ENCODE results near the gene ZC3H12D. TPM values are rescaled to one million over a fixed set of nuclear protein-coding genes. Genes with fewer than 3 reads are reported as not detected.

Gene ZC3H12D
- total RNA-seq, 4 donors from 2014 or later: 0.63 to 5.8 (median 0.87) TPM

DNA sequence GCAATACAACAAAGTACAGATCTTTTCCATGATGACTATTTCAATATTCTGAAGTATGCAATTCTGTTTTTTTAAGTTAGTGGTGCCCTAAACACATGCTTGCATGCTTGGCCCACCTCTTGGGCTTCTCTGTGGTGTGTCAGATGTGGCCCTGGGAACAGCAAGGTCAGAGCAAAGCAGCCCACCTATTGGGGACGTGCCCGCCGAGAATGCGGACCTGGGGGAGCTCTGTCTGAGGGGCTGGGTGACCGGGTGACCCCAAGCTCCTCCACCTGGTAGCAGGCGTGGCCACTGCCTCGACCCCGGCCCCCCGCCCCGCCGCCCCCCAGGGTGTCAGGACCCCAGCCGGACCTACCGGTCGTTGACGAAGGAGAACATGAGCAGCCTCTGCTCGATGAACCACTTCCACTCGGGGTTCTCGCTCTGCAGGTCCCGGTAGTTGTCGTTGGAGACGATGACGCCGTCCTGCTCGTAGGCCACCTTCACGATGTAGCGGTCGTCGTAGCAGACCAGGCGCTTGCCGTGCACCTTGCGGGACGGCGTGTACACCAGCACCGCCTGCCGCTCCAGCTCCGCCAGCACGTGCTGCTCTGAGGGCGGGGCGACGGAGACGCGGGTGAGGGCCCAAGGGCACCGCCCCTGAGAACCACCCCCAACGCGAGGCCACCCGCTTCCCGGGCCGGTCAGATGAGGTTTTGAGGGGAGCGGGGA, 28.3 kb downstream of the ZC3H12D start:
- H3K4me3 ChIP-seq: no peak overlapping the region
- H3K27me3 ChIP-seq: peaks cover 0 to 2% (median 0%) of the 10 kb centered on the region in 4 donors
- H3K27ac ChIP-seq (replicated peaks in 1 of 4): peak overlapping the region in 2 of 4 donors; percentile 2 to 41
- no peaks in the 10 kb centered on the region for H3K9me3 ChIP-seq
- TF ChIP-seq EP300 (IDR thresholded peaks at IDR 0.05) (no peak), POLR2A (IDR thresholded peaks at IDR 0.05; ENCODE audit: low read depth) (no peak), POLR2AphosphoS5 (IDR thresholded peaks at IDR 0.05) (no peak)
- TF ChIP-seq, protein P1, sequence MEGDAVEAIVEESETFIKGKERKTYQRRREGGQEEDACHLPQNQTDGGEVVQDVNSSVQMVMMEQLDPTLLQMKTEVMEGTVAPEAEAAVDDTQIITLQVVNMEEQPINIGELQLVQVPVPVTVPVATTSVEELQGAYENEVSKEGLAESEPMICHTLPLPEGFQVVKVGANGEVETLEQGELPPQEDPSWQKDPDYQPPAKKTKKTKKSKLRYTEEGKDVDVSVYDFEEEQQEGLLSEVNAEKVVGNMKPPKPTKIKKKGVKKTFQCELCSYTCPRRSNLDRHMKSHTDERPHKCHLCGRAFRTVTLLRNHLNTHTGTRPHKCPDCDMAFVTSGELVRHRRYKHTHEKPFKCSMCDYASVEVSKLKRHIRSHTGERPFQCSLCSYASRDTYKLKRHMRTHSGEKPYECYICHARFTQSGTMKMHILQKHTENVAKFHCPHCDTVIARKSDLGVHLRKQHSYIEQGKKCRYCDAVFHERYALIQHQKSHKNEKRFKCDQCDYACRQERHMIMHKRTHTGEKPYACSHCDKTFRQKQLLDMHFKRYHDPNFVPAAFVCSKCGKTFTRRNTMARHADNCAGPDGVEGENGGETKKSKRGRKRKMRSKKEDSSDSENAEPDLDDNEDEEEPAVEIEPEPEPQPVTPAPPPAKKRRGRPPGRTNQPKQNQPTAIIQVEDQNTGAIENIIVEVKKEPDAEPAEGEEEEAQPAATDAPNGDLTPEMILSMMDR (IDR thresholded peaks at IDR 0.05): no peak
- WGBS: 85% methylated on average over 30 of the region's 49 CpGs
- peaks cover 45 to 67% (median 50%) of the 10 kb centered on the region in 4 donors for H3K4me1 ChIP-seq
- H3K36me3 ChIP-seq: no peaks in the 10 kb centered on the region
- DNase-seq (ENCODE audit: extremely low spot score): no peak
- intact Hi-C loops (cut with DNase I): no loop called here

- peaks cover 50 to 80% (median 62%) of the 10 kb centered on the region in 4 donors for H3K4me1 ChIP-seq
- peaks cover 0 to 12% (median 3%) of the 10 kb centered on the region in 4 donors for H3K27me3 ChIP-seq
- peak overlapping the region; percentile 71 to 81 (median 78) for H3K27ac ChIP-seq (replicated peaks in 1 of 4)
- no peaks in the 10 kb centered on the region for H3K9me3 ChIP-seq
- no peaks in the 10 kb centered on the region for H3K36me3 ChIP-seq
- no peak for DNase-seq (ENCODE audit: extremely low spot score)
- no peak overlapping the region for H3K4me3 ChIP-seq
- intact Hi-C loops (cut with DNase I): no loop called here
- WGBS: 36% methylated on average over 8 of the region's 11 CpGs
- TF ChIP-seq POLR2AphosphoS5 (IDR thresholded peaks at IDR 0.05): no peak
- TF ChIP-seq, protein P1 (IDR thresholded peaks at IDR 0.05): no peak
- TF ChIP-seq POLR2A (IDR thresholded peaks at IDR 0.05; ENCODE audit: low read depth): no peak
- TF ChIP-seq EP300 (IDR thresholded peaks at IDR 0.05): no peak
Observed at GRCh38 chr6:149455031-149455732, 29.6 kb downstream of the ZC3H12D start.

GRCh38 chr6:149454346-149454848, 30.4 kb downstream of the ZC3H12D start:
- Histone ChIP-seq H3K27ac (replicated peaks in 1 of 4) (peak overlapping the region; percentile 71 to 81 (median 78)), H3K4me1 (peaks cover 52 to 81% (median 64%) of the 10 kb centered on the region in 4 donors), H3K4me3 (peak overlapping the region in 3 of 4 donors; percentile 12 to 22 (median 21)), H3K27me3 (peaks cover 0 to 12% (median 3%) of the 10 kb centered on the region in 4 donors), H3K9me3 (no peaks in the 10 kb centered on the region), H3K36me3 (no peaks in the 10 kb centered on the region)
- TF ChIP-seq POLR2A (IDR thresholded peaks at IDR 0.05; ENCODE audit: low read depth) (no peak), POLR2AphosphoS5 (IDR thresholded peaks at IDR 0.05) (peak; percentile 76 to 86), EP300 (IDR thresholded peaks at IDR 0.05) (no peak)
- TF ChIP-seq, protein P1 (IDR thresholded peaks at IDR 0.05): no peak
- no peak for DNase-seq (ENCODE audit: extremely low spot score)
- 0% methylated on average over 1 of the region's 15 CpGs for WGBS
- intact Hi-C loops (cut with DNase I): loop anchor here (5.0 kb wide), 1 partner anchor 63 kb away; no protein-coding TSS in a partner anchor

GRCh38 chr6:149453597-149454345, 31.0 kb downstream of the ZC3H12D start:
- Histone ChIP-seq H3K27ac (replicated peaks in 1 of 4) (peak overlapping the region; percentile 71 to 81 (median 78)), H3K4me3 (peak overlapping the region in 2 of 4 donors; percentile 21 to 22), H3K27me3 (peaks cover 0 to 12% (median 3%) of the 10 kb centered on the region in 4 donors), H3K9me3 (no peaks in the 10 kb centered on the region), H3K36me3 (no peaks in the 10 kb centered on the region), H3K4me1 (peaks cover 52 to 81% (median 64%) of the 10 kb centered on the region in 4 donors)
- DNase-seq (ENCODE audit: extremely low spot score): no peak
- TF ChIP-seq POLR2AphosphoS5 (IDR thresholded peaks at IDR 0.05) (no peak), EP300 (IDR thresholded peaks at IDR 0.05) (no peak), POLR2A (IDR thresholded peaks at IDR 0.05; ENCODE audit: low read depth) (no peak)
- TF ChIP-seq, protein P1 (IDR thresholded peaks at IDR 0.05): no peak
- intact Hi-C loops (cut with DNase I): loop anchor here (5.0 kb wide), 1 partner anchor 64 kb away; no protein-coding TSS in a partner anchor
- 66% methylated on average over 6 of the region's 6 CpGs for WGBS
